ENCODE results near the gene GATAD2A. TPM values are rescaled to one million over a fixed set of nuclear protein-coding genes. Genes with fewer than 3 reads are reported as not detected.

The GATAD2A gene
- total and polyA plus RNA-seq, 7 donors = 18.5 to 138 (median 30.2) TPM

- Histone ChIP-seq H3K4me1 (no peaks in the 10 kb centered on the region), H3K27ac (no peak overlapping the region), H3K9me3 (no peaks in the 10 kb centered on the region), H3K27me3 (peaks cover 0 to 52% (median 16%) of the 10 kb centered on the region in 3 donors), H3K4me3 (no peak overlapping the region), H3K36me3 (no peaks in the 10 kb centered on the region)
- DNase-seq = no peak
- intact Hi-C loops (cut with DNase I) = no loop called here
- 51 to 56% methylated on average over 8 of the region's 8 CpGs for WGBS, 2 donors
- TF ChIP-seq POLR2AphosphoS5 (IDR thresholded peaks at IDR 0.05) (no peak), EP300 (IDR thresholded peaks at IDR 0.05) (no peak), CTCF (IDR thresholded peaks at IDR 0.05) (no peak), POLR2A (IDR thresholded peaks at IDR 0.05) (no peak)
Observed at GRCh38 chr19:19550485-19550929, 145.0 kb downstream of the GATAD2A start.

GRCh38 chr19:19550972-19551852 lies 145.7 kb downstream of the GATAD2A start:
- peaks cover 0 to 45% (median 16%) of the 10 kb centered on the region in 3 donors for H3K27me3 ChIP-seq
- TF ChIP-seq POLR2A (IDR thresholded peaks at IDR 0.05) (no peak), EP300 (IDR thresholded peaks at IDR 0.05) (no peak), POLR2AphosphoS5 (IDR thresholded peaks at IDR 0.05) (no peak), CTCF (IDR thresholded peaks at IDR 0.05) (no peak)
- H3K4me3 ChIP-seq = no peak overlapping the region
- no peaks in the 10 kb centered on the region for H3K4me1 ChIP-seq
- WGBS, 2 donors = 85 to 86% methylated on average over 10 of the region's 10 CpGs
- no peaks in the 10 kb centered on the region for H3K9me3 ChIP-seq
- no peak overlapping the region for H3K27ac ChIP-seq
- H3K36me3 ChIP-seq = no peaks in the 10 kb centered on the region
- no peak for DNase-seq
- intact Hi-C loops (cut with DNase I) = no loop called here

GRCh38 chr19:19551853-19552192 lies 146.3 kb downstream of the GATAD2A start:
- H3K9me3 ChIP-seq = no peaks in the 10 kb centered on the region
- H3K36me3 ChIP-seq = no peaks in the 10 kb centered on the region
- H3K27me3 ChIP-seq = peaks cover 0 to 39% (median 16%) of the 10 kb centered on the region in 3 donors
- no peak overlapping the region for H3K27ac ChIP-seq
- DNase-seq = no peak
- intact Hi-C loops (cut with DNase I) = no loop called here
- no peak overlapping the region for H3K4me3 ChIP-seq
- H3K4me1 ChIP-seq = no peaks in the 10 kb centered on the region
- 74 to 79% methylated on average over 14 of the region's 14 CpGs for WGBS, 2 donors
- TF ChIP-seq POLR2A (IDR thresholded peaks at IDR 0.05) (no peak), POLR2AphosphoS5 (IDR thresholded peaks at IDR 0.05) (no peak), CTCF (IDR thresholded peaks at IDR 0.05) (no peak), EP300 (IDR thresholded peaks at IDR 0.05) (no peak)

- Histone ChIP-seq H3K27ac (no peak overlapping the region), H3K27me3 (peaks cover 0 to 31% (median 16%) of the 10 kb centered on the region in 3 donors), H3K4me3 (no peak overlapping the region), H3K9me3 (no peaks in the 10 kb centered on the region), H3K36me3 (no peaks in the 10 kb centered on the region), H3K4me1 (no peaks in the 10 kb centered on the region)
- intact Hi-C loops (cut with DNase I) = no loop called here
- WGBS, 2 donors = 43 to 59% methylated on average over 6 of the region's 6 CpGs
- no peak for DNase-seq
- TF ChIP-seq CTCF (IDR thresholded peaks at IDR 0.05) (peak in 2 of 4 experiments; percentile 2 to 18), POLR2A (IDR thresholded peaks at IDR 0.05) (no peak), EP300 (IDR thresholded peaks at IDR 0.05) (no peak)
Observed at GRCh38 chr19:19552798-19553197, 147.3 kb downstream of the GATAD2A start.

All from sigmoid colon (tissue), 7 donors.